Progenitor cell of endocrine pancreas (in vitro differentiated cells): ENCODE measurements around the gene DNAJC5G. TPM values are rescaled to one million over a fixed set of nuclear protein-coding genes. Genes with fewer than 3 reads are reported as not detected.

Experiments used
- DNase-seq: peaks from one replicate; pipeline ENCODE4 v3.0.0; 2021; ENCODE audit warnings: low spot score; ENCODE audit not compliant: unreplicated experiment
- H3K27ac Mint-ChIP-seq: 2 replicates; pipeline ENCODE4 v1.8.0; 2021; ENCODE audit warnings: mild to moderate bottlenecking, moderate library complexity, mixed read lengths
- H3K27me3 Mint-ChIP-seq: 2 replicates; pipeline ENCODE4 v1.8.0; 2021; ENCODE audit warnings: mixed read lengths
- H3K36me3 Mint-ChIP-seq: 2 replicates; pipeline ENCODE4 v1.8.0; 2022; ENCODE audit warnings: mixed read lengths; ENCODE audit not compliant: insufficient read depth
- H3K4me1 Mint-ChIP-seq: 2 replicates; pipeline ENCODE4 v1.8.0; 2021; ENCODE audit warnings: low read depth, mixed read lengths
- H3K4me3 Mint-ChIP-seq: 2 replicates; pipeline ENCODE4 v1.8.0; 2021; ENCODE audit warnings: low read depth, mild to moderate bottlenecking, moderate library complexity, mixed read lengths
- H3K9me3 Mint-ChIP-seq: 2 replicates; pipeline ENCODE4 v1.8.0; 2021; ENCODE audit warnings: low read depth, mixed read lengths
- CTCF ChIP-seq: fragments of 200-600 bp; sonication (generic); IDR thresholded peaks from one replicate; pipeline ENCODE4 v1.5.0; 2021; ENCODE audit warnings: antibody characterized with exemption, mild to moderate bottlenecking; ENCODE audit not compliant: unreplicated experiment
- total RNA-seq: library from RNA; stranded (reverse); gene quantifications from 2 replicates; pipeline ENCODE4 v1.2.1, GENCODE V29; 2021

The DNAJC5G gene
- total RNA-seq, 1 donor from 2014 or later = not detected

GRCh38 chr2:27255187-27255586 is 20.0 kb upstream of the DNAJC5G start:
- Mint-ChIP-seq H3K27me3 (peaks cover 67% of the 10 kb centered on the region), H3K36me3 (no peaks in the 10 kb centered on the region), H3K27ac (no peak overlapping the region), H3K4me1 (no peaks in the 10 kb centered on the region), H3K4me3 (no peak overlapping the region), H3K9me3 (no peaks in the 10 kb centered on the region)
- TF ChIP-seq CTCF = no peak
- DNase-seq = no peak

- H3K36me3 Mint-ChIP-seq = no peaks in the 10 kb centered on the region
- no peak overlapping the region for H3K4me3 Mint-ChIP-seq
- DNase-seq = no peak
- peaks cover 72% of the 10 kb centered on the region for H3K27me3 Mint-ChIP-seq
- no peaks in the 10 kb centered on the region for H3K9me3 Mint-ChIP-seq
- H3K27ac Mint-ChIP-seq = no peak overlapping the region
- no peaks in the 10 kb centered on the region for H3K4me1 Mint-ChIP-seq
- no peak for TF ChIP-seq CTCF
These were observed 19.6 kb upstream of the DNAJC5G start for GRCh38 chr2:27255660-27256059.

GRCh38 chr2:27256855-27257454 is 18.3 kb upstream of the DNAJC5G start:
- Mint-ChIP-seq H3K36me3 (no peaks in the 10 kb centered on the region), H3K27me3 (peaks cover 71% of the 10 kb centered on the region), H3K27ac (no peak overlapping the region), H3K9me3 (no peaks in the 10 kb centered on the region), H3K4me1 (peaks cover 3% of the 10 kb centered on the region), H3K4me3 (no peak overlapping the region)
- no peak for DNase-seq
- no peak for TF ChIP-seq CTCF

- H3K36me3 Mint-ChIP-seq = no peaks in the 10 kb centered on the region
- H3K9me3 Mint-ChIP-seq = no peaks in the 10 kb centered on the region
- peaks cover 70% of the 10 kb centered on the region for H3K27me3 Mint-ChIP-seq
- no peak for TF ChIP-seq CTCF
- DNase-seq = no peak
- H3K27ac Mint-ChIP-seq = no peak overlapping the region
- H3K4me1 Mint-ChIP-seq = peaks cover 3% of the 10 kb centered on the region
- H3K4me3 Mint-ChIP-seq = no peak overlapping the region
These were observed 17.2 kb upstream of the DNAJC5G start for GRCh38 chr2:27258051-27258450.

GRCh38 chr2:27261241-27261925 is 13.8 kb upstream of the DNAJC5G start:
- no peak for TF ChIP-seq CTCF
- Mint-ChIP-seq H3K36me3 (no peaks in the 10 kb centered on the region), H3K27ac (no peak overlapping the region), H3K27me3 (peaks cover 62% of the 10 kb centered on the region), H3K4me1 (peaks cover 11% of the 10 kb centered on the region), H3K9me3 (no peaks in the 10 kb centered on the region), H3K4me3 (peak overlapping the region; percentile 58)
- DNase-seq = no peak
